ENCODE measurements around the gene CCL17. TPM values are rescaled to one million over a fixed set of nuclear protein-coding genes. Genes with fewer than 3 reads are reported as not detected.

CCL17 gene
- total RNA-seq, 1 donor, result not detected

GRCh38 chr16:57422026-57422944, 17.7 kb downstream of the CCL17 start:
- TF ChIP-seq CTCF (IDR thresholded peaks at IDR 0.05; ENCODE audit: insufficient read depth, low read depth, low read length), result peak; percentile 87
- peak; percentile 75 for DNase-seq (ENCODE audit: low read depth)
- no peak overlapping the region for H3K4me3 ChIP-seq (ENCODE audit: low read depth, low read length)

GRCh38 chr16:57423152-57423551, 18.6 kb downstream of the CCL17 start:
- DNase-seq (ENCODE audit: low read depth), result no peak
- H3K4me3 ChIP-seq (ENCODE audit: low read depth, low read length), result no peak overlapping the region
- no peak for TF ChIP-seq CTCF (IDR thresholded peaks at IDR 0.05; ENCODE audit: insufficient read depth, low read depth, low read length)

- no peak for TF ChIP-seq CTCF (IDR thresholded peaks at IDR 0.05; ENCODE audit: insufficient read depth, low read depth, low read length)
- no peak overlapping the region for H3K4me3 ChIP-seq (ENCODE audit: low read depth, low read length)
- no peak for DNase-seq (ENCODE audit: low read depth)
Measured at GRCh38 chr16:57424583-57424982, 20.0 kb downstream of the CCL17 start.

- no peak overlapping the region for H3K4me3 ChIP-seq (ENCODE audit: low read depth, low read length)
- no peak for DNase-seq (ENCODE audit: low read depth)
- no peak for TF ChIP-seq CTCF (IDR thresholded peaks at IDR 0.05; ENCODE audit: insufficient read depth, low read depth, low read length)
Measured at GRCh38 chr16:57426356-57426755, 21.8 kb downstream of the CCL17 start.

- H3K4me3 ChIP-seq (ENCODE audit: low read depth, low read length), result no peak overlapping the region
- no peak for TF ChIP-seq CTCF (IDR thresholded peaks at IDR 0.05; ENCODE audit: insufficient read depth, low read depth, low read length)
- DNase-seq (ENCODE audit: low read depth), result no peak
Measured at GRCh38 chr16:57427307-57427706, 22.7 kb downstream of the CCL17 start.

- peak; percentile 11 for DNase-seq (ENCODE audit: low read depth)
- no peak for TF ChIP-seq CTCF (IDR thresholded peaks at IDR 0.05; ENCODE audit: insufficient read depth, low read depth, low read length)
- no peak overlapping the region for H3K4me3 ChIP-seq (ENCODE audit: low read depth, low read length)
Measured at GRCh38 chr16:57427824-57428223, 23.3 kb downstream of the CCL17 start.
